ENCODE results near the gene CSRP1.
"Not testable (repeated sequence)": the region's sequence is repeated elsewhere in the genome, so short reads cannot be mapped to it uniquely, and the experiment has no call there.

Gene CSRP1

DNA sequence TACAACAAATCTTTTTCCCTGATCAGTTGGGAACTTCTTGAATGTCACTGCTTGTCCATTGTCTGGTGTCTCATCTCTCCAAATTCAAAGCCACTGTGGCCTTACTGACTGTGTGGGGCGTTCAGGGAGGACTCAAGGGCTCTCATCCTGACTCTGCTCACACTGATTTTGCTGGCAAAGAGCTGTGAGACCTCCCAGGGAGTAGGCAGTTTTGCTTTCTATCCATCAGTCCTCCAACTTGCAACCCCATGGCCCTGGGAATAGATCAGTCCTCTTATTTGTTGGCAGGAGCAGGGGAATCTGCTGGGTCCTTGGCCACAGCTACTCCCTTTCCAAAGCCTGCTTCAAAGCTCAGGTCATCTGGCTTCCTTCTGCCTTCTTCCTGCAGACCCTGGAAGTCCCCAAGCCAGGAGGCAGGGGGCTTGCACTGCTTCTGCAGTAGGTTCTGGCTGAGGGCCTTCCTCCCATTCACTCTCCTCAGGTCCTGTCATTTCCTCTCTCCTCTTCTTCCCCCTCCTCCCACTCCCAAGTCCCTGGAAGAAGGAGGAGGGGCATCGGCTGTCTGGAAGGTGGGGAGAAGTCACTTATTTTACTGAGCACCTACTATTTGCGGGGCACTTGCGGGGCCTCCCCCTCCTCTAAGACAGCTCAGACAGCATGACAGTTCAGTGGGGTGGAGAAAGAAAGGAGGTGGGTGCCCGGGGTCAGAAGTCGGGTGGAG, 31.1 kb upstream of the CSRP1 start:
- no peak for DNase-seq

DNA sequence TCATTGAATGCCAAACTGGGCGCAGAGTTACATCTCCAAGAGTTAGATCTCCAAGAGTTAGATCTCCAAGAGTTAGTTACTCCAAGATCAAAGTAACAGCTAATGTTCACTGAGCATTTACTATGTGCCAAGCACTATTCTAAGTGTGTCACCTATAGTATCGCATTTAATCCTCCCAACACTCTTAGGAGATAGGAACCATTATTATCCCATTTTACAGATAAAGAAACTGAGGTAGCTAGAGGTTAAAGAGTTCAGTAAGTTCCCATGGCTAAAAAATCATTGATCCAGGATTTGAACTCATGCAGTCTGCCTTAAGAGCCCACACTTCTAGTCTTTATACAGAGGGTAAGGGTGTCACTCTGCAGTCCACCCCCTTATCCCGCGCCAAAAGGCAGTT, 30.5 kb upstream of the CSRP1 start:
- no peak for DNase-seq

DNA sequence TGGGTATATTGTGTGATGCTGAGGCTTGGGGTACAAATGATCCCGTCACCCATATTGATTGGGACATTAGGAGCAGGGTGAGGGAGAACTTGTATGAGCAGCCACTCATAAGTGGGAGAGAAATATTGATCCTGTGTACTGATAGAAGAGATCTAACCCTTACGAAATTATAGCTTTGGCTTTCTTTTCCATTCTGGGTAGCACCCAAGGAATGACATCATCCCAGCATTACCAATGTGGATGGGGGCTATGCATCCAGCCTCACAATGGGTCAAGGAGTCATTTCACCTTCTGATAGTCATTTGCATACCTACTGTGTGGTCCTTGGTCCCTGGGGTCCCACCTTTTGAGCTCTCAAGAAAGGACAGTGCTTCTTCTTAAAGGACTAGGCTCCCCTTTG, 30.1 kb upstream of the CSRP1 start:
- DNase-seq = no peak

DNA sequence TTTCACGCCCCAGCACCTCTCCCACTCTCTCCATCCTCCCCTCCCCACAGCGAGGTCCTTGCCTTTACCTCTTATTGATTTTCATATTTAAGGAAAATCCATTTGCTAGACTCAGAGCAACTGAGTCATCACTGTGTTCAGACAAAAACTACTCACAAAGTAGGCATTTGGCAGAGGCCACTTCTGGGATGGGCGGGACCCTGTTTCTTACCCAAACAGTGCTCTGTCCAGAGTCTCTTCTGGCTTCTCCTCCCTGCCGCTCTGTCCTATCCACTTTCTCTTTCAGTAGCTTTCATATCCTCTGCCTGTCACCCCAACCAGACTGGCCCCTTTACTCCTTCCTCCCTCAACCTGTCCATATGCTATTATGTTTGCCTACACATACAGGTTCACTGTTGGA, 29.6 kb upstream of the CSRP1 start:
- DNase-seq = no peak

DNA sequence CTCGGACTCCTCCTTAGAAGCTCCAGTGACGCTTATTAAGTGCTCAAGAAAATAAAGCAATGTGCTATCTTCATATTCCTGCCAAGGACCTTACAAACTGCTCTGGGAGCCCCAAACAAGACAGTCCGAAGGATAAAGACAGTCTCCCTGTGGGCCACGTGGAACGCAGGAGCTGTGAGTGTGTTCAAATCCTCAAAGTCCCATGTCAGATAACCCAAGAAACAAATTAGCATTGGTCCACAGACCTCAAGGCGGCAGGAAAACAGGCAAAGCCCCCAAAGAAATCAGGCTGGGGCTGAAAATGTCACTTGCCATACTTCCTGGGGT, 29.0 kb upstream of the CSRP1 start:
- no peak for DNase-seq

DNA sequence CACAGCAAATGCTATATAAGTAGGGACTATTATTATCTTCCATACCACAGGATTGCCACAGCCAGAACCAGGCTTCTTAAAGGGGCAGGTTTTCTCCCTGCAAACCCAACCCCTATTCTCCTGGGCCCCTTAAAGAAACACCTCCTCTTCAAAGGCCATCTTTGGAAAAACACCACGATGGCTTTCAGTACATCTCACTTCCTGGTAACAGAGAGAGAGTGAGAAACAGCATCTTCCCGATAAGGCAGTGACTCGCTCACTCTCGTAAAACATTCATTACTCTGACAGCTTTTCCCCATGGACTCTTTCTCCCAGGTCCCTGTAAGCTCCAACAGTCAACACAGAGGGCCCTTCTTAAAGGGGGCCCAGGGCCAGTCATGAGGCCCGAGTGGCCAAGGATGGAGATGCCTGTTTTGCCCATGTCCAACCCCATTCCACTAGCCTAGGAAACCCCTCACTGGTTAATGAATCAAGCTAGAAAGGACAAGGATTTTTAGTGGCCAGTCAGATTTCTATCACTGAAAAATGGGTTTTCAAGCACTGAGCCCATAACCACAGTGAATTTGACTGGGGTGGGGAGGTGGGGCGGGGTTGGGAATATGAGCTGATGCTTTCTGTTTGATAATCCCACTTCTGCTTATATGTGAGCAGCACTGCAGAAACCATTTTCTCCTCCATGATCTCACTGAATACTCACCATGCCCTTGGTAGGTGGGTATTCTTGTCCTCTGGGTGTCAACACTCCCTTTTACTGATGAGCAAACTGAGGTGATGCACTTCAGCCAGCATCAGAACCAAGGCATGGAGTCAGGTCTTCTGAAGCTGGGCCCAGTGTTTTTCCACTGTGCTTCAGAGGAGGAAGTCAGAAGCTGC, 28.4 kb upstream of the CSRP1 start:
- no peak for DNase-seq

DNA sequence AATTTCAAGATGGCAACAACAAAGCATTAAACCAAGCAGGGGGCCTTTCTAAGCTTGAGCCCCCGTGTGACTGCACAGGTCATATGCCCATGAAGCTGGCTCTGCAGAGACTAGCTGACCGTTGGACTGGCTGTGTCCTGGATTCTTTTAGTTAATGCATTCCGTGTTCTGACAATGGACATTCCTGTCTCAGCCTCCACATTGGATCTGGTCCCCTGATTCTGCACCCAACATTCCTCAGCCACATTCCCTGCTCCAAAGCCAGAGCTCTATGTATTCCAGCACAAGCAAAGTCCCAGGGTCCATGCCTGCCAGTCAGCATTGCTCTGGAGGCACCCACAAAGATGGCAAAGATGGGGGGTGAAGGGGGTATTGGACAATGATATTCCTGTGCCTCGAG, 26.9 kb upstream of the CSRP1 start:
- no peak for DNase-seq

DNA sequence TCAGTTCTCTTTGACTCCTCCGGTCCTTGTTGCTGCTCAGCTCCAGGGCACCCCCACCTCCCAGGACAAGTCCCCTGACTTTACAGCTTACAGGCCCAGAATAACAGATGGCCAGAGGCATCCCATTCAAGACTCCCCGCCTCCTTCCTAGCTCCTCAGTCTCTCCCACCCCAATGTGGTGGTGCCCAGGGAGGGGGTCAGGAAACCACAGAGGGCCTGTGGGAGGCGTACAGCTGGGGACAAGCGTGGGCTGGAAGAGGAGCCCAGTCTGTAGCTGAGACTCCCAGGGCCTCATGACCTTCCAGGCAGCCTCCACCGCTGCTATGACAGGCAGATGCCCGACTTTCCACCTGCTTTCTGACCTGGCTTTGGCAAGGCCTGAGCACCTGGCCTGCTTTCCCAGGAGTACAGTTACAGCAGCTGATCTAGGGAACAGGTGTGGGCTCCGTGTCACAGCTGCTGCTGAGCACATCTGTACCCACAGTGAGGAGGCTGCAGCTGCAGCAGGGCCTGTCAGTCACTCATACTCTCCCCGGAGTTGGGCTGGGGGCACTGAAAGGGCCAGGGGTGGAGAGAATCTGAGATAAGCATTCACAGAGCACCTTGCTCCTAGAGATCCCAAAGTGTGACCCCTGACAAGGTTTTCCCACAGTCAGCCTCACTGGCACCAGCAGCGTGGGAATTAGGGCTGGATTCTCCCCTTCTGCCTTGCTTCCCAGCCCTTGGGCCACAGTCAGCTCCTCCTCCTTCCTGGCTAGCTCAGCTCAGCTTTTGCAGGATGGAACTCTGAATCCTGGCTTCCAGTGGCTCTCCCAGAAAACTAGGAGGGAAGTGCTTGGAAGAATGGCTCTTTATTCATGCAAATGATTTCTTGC, 24.9 kb upstream of the CSRP1 start:
- DNase-seq = no peak

DNA sequence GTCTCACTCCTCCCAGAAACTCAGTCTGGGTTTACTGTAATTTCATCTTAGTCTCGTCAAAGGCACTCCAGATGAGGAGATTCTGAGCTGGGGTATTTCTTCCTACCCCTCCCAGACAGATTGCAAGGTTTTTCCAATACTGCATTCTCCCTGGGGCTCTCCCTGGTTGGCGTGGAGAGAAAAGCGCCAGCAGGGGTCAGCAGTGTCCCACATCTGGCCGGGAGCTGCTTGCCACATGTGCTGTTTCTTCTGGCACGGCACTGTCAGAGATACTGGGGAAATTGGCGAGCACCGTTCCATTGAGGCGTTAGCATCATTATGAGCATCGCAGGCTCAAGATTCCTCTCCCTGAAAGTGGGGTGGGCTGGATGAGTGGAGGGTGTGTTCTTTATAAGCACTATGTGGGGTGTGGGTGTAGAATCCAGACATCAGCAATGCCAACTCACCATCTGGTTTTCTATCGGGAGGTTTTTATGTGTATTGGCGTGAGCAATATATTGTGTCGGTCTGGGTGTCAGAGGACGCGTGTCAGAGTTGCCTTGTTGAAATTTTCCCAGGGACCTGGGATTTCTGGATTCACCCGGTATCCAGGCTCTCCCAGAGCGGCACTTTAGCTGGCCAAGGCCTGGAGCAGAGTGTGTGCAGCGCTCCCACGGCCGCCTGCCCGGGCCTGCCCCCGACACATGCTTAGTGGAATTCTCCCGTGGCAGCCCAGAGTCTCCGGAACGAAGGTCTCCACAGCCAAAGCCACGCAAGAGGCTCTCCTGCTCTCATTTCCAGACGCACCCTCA, 24.0 kb upstream of the CSRP1 start:
- DNase-seq = no peak

DNA sequence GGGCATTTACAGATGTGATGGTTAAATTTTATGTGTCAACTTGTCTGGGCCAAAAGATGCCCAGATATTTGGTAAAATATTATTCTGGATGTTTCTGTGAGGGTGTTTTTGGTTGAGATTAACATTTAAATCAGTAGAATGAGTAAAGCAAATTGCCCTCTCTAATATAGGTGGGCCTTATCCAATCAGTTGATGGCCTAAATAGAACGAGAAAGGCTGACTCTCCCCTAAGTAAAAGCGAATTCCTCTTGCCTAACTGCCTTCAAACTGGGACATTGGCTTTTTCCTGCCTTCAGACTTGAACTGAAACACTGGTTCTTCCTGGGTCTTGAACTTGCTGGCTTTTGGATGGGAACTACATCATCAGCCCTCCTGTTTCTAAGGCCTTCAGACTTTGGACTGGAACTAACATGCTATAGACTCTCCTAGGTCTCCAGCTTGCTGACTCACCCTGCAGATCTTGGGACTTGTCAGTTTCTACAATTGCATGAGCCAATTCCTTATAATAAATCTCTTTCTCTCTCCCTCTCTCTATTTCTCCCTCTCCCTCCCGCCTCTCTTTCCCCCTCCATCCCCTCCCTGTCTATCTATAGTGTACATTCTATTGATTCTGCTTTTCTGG, 21.8 kb upstream of the CSRP1 start:
- DNase-seq = no peak

DNA sequence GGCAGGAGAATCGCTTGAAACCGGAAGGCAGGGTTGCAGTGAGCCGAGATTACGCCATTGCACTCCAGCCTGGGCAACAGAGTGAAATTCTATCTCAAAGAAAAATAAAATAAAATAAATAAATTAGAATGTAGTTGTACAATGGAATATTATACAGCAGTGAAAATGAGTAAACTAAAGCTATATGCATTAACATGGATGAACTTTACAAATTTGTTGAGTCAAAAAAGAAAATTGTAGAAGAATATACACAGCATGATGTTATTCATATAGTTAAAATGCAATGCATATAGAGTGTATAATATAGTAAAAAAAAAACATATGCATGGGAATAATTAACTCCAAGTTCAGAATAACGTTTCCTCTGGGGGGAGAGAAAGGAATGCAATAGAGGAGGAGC, 21.0 kb upstream of the CSRP1 start:
- DNase-seq = no peak

DNA sequence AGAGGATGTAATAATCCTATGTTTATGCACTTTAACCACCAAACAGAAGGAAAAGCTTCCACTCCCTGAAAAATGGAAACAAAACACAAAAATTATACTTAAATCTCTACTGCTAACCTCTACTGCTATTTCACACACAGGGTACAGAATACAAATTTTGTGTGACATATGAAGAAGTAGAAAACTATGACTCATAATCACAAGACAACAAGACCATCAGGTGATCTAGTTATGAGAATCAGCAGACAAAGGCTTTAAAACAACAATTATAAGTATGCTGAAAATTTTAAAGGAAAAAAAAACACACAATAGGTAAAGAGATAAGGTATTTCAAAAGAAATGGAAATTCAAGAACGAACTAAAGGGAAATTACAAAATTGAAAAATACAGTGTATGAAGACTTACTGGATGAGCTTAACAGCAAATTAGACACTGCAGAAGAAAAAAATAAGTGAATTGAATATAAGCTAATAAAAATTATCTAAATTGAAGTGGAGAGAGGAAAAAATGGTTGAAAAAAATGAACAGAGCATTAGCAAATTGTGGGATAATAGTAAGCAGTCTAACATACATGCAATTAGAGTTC, 18.4 kb upstream of the CSRP1 start:
- DNase-seq = no peak

DNA sequence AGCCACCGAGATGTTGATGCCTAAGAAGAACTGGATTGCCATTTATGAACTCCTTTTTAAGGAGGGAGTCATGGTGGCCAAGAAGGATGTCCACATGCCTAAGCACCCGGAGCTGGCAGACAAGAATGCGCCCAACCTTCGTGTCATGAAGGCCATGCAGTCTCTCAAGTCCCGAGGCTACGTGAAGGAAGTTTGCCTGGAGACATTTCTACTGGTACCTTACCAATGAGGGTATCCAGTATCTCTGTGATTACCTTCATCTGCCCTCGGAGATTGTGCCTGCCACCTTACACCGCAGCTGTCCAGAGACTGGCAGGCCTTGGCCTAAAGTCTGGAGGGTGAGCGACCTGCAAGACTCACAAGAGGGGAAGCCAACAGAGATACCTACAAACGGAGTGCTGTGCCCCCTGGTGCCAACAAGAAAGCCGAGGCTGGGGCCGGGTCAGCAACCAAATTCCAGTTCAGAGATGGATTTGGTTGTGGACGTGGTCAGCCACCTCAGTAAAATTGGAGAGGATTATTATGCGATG, 13.2 kb upstream of the CSRP1 start:
- DNase-seq = not testable (repeated sequence)

DNA sequence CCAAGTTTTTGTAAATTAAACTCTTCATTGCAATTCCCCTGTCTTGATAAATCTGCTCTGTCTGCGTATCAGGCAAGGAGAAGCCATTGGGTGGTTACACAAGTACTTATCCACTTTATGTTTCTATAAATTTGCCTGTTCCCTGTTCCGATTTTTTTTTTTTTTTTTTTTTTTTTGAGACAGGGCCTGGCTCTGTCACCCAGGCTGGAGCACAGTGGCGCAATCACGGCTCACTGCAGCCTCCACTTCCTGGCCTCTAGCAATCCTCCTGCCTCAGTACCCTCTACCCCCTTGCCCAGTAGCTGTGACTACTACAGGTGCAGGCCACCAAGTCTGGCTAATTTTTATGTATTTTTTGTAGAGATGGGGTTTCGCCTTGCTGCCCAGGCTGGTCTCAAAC, 11.1 kb upstream of the CSRP1 start:
- DNase-seq = no peak

DNA sequence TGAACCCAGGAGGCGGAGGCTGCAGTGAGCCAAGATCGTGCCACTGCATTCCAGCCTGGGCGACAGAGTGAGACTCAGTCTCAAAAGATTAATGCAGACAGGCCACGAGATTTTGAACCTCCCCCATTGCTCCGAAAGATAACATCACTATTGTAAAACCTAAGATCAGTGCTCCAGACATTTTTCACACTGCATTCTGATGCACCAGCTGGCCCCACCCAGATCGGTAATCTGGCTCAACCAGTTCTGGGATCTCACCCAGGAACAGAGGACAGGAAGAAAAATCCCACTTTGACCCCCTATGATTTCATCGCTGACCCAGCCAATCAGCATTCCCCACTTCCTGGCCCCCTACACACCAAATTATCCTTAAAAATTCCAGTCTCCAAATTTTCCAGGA, 10.7 kb upstream of the CSRP1 start:
- no peak for DNase-seq

DNA sequence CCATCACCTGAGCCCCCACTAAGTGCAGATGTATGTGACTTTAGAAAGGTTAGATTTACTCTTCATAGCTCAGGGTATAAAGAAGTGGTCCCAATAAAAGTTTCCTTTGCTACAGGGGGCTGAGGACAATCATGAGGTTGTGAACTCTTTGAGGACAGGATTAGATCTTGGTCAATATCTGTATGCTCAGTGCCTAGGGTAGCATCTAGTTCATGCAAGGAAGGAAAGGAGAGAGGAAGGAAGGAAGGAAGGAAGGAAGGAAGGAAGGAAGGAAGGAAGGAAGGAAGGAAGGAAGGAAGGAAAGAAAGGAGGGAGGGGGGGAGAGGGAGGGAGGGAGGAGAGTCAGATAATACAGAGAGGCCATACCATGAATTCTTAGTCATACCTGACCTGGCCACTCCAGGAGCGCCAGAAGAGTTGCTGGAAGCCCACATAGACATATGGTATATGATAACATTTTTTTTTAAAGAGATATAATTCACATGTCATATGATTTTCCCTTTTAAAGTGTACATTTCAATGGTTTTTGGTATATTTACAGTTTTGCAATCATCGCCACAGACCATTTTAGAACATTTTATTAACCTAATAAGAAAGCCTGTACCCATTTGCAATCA, 9.7 kb upstream of the CSRP1 start:
- DNase-seq = no peak

DNA sequence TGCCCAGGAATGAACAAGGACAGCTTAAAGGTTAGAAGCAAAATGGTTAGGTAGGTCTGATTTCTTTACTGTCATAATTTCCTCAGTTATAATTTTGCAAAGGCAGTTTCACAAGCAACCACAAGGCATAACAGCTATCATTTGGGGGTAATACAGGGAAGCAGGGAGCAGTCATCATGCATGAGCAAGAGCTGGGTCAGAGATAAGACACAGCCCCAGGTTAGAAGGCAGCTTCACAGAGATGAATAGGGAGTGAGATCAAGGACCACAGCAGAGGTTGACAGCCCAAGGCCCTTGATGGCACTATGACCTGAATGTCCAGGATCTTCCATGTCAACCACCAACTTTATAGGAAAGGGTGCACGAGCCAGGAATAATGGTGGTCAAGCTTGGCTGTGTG, 9.0 kb upstream of the CSRP1 start:
- DNase-seq = no peak

DNA sequence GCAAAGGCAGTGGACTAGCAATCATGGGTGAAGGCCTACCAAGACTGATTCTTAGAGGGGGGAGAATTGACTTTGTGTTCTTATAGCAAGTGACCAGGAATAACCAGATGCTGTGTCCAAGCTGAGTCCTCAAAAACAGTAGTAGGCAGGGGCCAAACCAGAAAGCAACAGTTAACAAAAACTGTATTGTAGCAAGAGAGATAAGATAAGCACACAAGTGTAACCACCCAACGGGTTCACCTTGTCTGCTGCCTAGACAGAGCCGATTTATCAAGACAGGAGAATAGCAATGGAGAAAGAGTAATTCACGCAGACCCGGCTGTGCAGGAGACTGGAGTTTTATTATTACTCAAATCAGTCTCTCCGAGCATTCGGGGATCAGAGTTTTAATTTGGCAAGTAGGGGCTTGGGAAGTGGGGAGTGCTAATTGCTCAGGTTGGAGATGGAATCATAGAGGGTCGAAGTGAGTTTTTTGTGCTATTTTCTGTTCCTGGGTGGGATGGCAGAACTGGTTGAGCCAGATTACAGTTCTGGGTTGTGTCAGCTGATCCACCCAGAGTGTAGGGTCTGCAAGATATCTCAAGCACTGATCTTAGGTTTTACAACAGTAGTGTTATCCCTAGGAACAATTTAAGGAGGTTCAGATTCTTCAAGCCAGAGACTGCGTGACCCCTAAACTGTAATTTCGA, 8.3 kb upstream of the CSRP1 start:
- no peak for DNase-seq

DNA sequence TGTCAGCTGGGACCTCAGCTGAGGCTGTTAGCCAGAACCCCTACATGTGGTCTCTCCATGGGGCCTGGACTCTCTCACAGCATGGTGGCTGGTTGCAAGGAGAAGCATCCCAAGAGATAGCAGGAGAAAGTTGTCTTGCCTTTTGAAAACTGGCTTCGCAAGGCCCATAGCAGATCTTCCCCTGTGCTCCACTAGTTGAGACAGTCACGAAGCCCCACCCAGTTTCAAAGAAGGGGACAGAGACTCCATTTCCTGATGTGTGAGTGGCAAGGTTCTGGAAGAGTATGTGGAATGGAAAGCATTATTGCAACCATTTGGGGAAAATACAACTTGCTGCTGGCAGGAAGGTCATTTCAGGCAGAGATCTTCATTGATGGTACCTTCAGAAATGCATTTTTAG, 7.5 kb upstream of the CSRP1 start:
- no peak for DNase-seq

DNA sequence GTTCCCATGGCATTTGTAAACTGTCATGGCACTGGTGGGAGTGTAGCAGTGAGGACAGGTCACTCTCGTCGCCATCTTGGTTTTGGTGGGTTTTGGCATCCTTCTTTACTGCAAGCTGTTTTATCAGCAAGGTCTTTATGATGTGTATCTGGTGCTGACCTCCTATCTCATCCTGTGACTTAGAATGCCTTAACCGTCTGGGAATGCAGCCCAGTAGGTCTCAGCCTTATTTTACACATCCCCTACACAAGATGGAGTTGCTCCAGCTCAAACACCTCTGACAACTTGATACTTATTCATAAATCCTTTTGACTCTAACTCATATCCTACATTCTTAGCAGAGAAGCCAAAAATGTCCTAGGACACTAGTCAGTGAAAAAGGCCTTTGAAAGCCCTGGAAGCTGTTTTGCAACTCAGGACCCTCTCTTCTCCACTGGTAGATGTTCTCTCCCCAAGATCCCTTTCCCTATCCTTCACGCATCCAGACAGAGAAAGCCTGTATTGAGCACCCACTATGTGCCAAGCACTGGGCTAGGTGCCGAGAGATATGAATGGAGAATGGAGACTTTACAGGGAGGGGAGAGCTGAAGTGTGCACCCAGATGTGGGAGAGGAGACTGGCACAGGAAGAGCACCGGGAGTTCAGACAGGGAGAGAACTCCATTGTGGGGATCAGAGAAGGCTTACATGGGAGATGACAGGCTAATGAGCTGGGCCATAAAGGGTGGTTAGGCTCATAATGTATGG, 6.7 kb upstream of the CSRP1 start:
- no peak for DNase-seq
